AG10803 (cell line): ENCODE measurements around the gene TTLL8.

Experiments used
- DNase-seq: peaks from one replicate; pipeline ENCODE4 v3.0.0; 2010; ENCODE audit warnings: low read depth
- H3K4me3 ChIP-seq: 2 replicates; pipeline ENCODE4 v1.5.1; 2011; ENCODE audit warnings: mild to moderate bottlenecking, low read length, control low read depth
- TF ChIP-seq, protein P1 (sequence below): conservative IDR thresholded peaks from 2 replicates; pipeline ENCODE4 v1.5.1; 2011; ENCODE audit warnings: mild to moderate bottlenecking, low read length, control low read depth, inconsistent platforms

TTLL8 gene

GRCh38 chr22:50070366-50070765 is 12.3 kb upstream of the TTLL8 start:
- H3K4me3 ChIP-seq = no peak overlapping the region
- DNase-seq = no peak
- TF ChIP-seq, protein P1, sequence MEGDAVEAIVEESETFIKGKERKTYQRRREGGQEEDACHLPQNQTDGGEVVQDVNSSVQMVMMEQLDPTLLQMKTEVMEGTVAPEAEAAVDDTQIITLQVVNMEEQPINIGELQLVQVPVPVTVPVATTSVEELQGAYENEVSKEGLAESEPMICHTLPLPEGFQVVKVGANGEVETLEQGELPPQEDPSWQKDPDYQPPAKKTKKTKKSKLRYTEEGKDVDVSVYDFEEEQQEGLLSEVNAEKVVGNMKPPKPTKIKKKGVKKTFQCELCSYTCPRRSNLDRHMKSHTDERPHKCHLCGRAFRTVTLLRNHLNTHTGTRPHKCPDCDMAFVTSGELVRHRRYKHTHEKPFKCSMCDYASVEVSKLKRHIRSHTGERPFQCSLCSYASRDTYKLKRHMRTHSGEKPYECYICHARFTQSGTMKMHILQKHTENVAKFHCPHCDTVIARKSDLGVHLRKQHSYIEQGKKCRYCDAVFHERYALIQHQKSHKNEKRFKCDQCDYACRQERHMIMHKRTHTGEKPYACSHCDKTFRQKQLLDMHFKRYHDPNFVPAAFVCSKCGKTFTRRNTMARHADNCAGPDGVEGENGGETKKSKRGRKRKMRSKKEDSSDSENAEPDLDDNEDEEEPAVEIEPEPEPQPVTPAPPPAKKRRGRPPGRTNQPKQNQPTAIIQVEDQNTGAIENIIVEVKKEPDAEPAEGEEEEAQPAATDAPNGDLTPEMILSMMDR = no peak

GRCh38 chr22:50068096-50068495 is 10.0 kb upstream of the TTLL8 start:
- no peak for DNase-seq
- H3K4me3 ChIP-seq = no peak overlapping the region
- TF ChIP-seq, protein P1 = no peak

GRCh38 chr22:50067244-50067643 is 9.1 kb upstream of the TTLL8 start:
- DNase-seq = no peak
- TF ChIP-seq, protein P1 = no peak
- H3K4me3 ChIP-seq = no peak overlapping the region

GRCh38 chr22:50064453-50064852 is 6.4 kb upstream of the TTLL8 start:
- no peak for DNase-seq
- TF ChIP-seq, protein P1 = no peak
- H3K4me3 ChIP-seq = no peak overlapping the region

DNA sequence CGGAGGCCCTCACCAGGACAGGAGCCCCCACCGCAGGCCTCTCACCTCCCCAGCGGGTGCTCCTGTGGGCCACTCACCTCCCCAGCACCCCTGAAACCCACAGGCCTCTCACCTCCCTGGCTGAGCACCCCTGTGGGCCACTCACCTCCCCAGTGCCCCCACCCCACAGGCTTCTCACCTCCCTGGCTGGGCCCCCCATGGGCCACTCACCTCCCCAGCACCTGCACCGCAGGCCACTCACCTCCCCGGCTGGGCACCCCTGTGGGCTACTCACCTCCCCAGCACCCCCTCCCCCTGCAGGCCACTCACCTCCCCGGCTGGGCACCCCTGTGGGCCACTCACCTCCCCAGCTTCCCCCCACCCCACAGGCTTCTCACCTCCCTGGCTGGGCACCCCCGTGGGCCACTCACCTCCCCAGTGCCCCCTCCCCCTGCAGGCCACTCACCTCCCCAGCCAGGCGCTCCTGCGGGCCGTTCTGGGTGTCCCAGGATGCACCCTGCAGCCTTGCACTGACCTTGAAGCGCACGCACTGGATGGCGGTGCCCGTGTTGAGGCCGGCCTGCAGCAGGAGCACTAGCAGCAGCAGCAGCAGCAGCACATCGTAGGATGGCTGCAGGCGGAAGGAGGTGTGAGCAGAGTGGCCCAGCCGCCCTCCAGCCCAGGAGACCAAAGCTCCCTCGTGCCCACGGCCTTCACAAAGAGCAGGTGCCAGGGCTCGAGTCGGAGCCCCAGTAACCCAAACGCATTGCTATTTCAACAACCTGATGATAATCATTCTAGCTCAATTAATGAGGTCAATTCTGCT is 5.7 kb upstream of the TTLL8 start:
- no peak overlapping the region for H3K4me3 ChIP-seq
- DNase-seq = no peak
- TF ChIP-seq, protein P1 = no peak

- no peak for DNase-seq
- TF ChIP-seq, protein P1 = no peak
Observed at GRCh38 chr22:50062509-50063135, 4.5 kb upstream of the TTLL8 start.

DNA sequence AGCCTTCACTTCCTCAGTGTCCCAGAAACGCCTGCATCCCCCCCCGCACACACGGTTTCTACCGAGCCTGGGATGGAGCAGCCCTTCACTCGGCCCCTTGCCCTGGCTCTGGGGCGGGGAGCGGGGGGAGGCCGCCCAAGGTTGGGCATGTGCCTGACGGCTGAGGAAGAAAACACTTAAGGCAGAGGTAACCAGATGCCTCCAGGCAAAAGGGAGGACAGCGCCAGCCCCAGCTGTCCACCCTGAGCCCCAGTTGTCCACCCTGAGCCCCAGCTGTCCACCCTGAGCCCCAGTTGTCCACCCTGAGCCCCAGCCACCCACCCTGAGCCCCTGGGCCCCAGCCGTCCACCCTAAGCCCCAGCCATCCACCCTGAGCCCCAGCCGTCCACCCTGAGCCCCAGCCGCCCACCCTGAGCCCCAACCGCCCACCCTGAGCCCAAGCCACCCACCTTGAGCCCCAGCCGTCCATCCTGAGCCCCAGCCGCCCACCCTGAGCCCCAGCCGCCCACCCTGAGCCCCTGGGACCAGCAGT is 3.8 kb upstream of the TTLL8 start:
- DNase-seq = no peak
- no peak overlapping the region for H3K4me3 ChIP-seq
- TF ChIP-seq, protein P1 = no peak

More at GRCh38 chr22:50062509-50063135, 4.5 kb upstream of the TTLL8 start:
- H3K4me3 ChIP-seq = no peak overlapping the region
